ENCODE data around the gene DHRS3. TPM values are rescaled to one million over a fixed set of nuclear protein-coding genes. Genes with fewer than 3 reads are reported as not detected.
A peak's percentile ranks its signal among the peaks of the same experiment; 100 is the strongest.

Gene DHRS3
- total RNA-seq, 4 donors from 2014 or later = 92.4 to 130 (median 107) TPM

GRCh38 chr1:12609469-12610003, 8.5 kb downstream of the DHRS3 start:
- DNase-seq (ENCODE audit: low spot score in 2 of 2) = no peak
- TF ChIP-seq CTCF (IDR thresholded peaks at IDR 0.05) = no peak
- no peak for TF ChIP-seq POLR2A (IDR thresholded peaks at IDR 0.05)
- 76 to 86% methylated on average over 5 of the region's 5 CpGs for WGBS, 2 donors
- intact Hi-C loops (cut with DNase I; ENCODE audit: low total_unique reads) = loop anchor here (5.0 kb wide), 1 partner anchor 332 kb away; no protein-coding TSS in a partner anchor
- no peak overlapping the region for H3K4me3 ChIP-seq (ENCODE audit: low read depth, poor library complexity, severe bottlenecking)

- no peak for DNase-seq (ENCODE audit: low spot score in 2 of 2)
Measured at GRCh38 chr1:12608311-12608957, 9.6 kb downstream of the DHRS3 start.

GRCh38 chr1:12607263-12607662, 10.7 kb downstream of the DHRS3 start:
- intact Hi-C loops (cut with DNase I; ENCODE audit: low total_unique reads) = no loop called here
- H3K4me3 ChIP-seq (ENCODE audit: low read depth, poor library complexity, severe bottlenecking) = no peak overlapping the region
- WGBS, 2 donors = 80 to 84% methylated on average over 3 of the region's 3 CpGs
- DNase-seq (ENCODE audit: low spot score in 2 of 2) = no peak
- TF ChIP-seq POLR2A (IDR thresholded peaks at IDR 0.05) (no peak), CTCF (IDR thresholded peaks at IDR 0.05) (no peak)

More at GRCh38 chr1:12608311-12608957, 9.6 kb downstream of the DHRS3 start:
- no peak overlapping the region for H3K4me3 ChIP-seq (ENCODE audit: low read depth, poor library complexity, severe bottlenecking)
- 89 to 92% methylated on average over 5 of the region's 5 CpGs for WGBS, 2 donors
- TF ChIP-seq POLR2A (IDR thresholded peaks at IDR 0.05) (no peak), CTCF (IDR thresholded peaks at IDR 0.05) (no peak)
- intact Hi-C loops (cut with DNase I; ENCODE audit: low total_unique reads) = no loop called here

- intact Hi-C loops (cut with DNase I; ENCODE audit: low total_unique reads) = no loop called here
- whole genome bisulfite sequencing, 2 donors = 86 to 88% methylated on average over 9 of the region's 9 CpGs
- H3K4me3 ChIP-seq (ENCODE audit: low read depth, poor library complexity, severe bottlenecking) = no peak overlapping the region
- no peak for TF ChIP-seq CTCF (IDR thresholded peaks at IDR 0.05)
- TF ChIP-seq POLR2A (IDR thresholded peaks at IDR 0.05) = no peak
- no peak for DNase-seq (ENCODE audit: low spot score in 2 of 2)
Measured at GRCh38 chr1:12604986-12605385, 13.0 kb downstream of the DHRS3 start.

GRCh38 chr1:12604114-12604874, 13.7 kb downstream of the DHRS3 start:
- peak in 1 of 2 donors; percentile 43 for DNase-seq (ENCODE audit: low spot score in 2 of 2)
- TF ChIP-seq CTCF (IDR thresholded peaks at IDR 0.05) (peak in 1 of 3 donors; percentile 71), POLR2A (IDR thresholded peaks at IDR 0.05) (no peak)
- no peak overlapping the region for H3K4me3 ChIP-seq (ENCODE audit: low read depth, poor library complexity, severe bottlenecking)
- intact Hi-C loops (cut with DNase I; ENCODE audit: low total_unique reads) = no loop called here
- WGBS, 2 donors = 77 to 86% methylated on average over 16 of the region's 16 CpGs
